ENCODE results near the gene SUPT4H1. TPM values are rescaled to one million over a fixed set of nuclear protein-coding genes. Genes with fewer than 3 reads are reported as not detected.

The SUPT4H1 gene
- total RNA-seq, 1 experiment from 2014 or later = 109 TPM

GRCh38 chr17:58388302-58389190 lies 36.5 kb upstream of the SUPT4H1 start:
- H2AFZ ChIP-seq (ENCODE audit: low read length) = no peak overlapping the region
- Mint-ChIP-seq H3K9me3 (no peaks in the 10 kb centered on the region), H3K4me1 (peaks cover 29 to 32% of the 10 kb centered on the region in 2 experiments), H3K27me3 (ENCODE audit: low read depth) (peaks cover 9% of the 10 kb centered on the region), H3K27ac (no peak overlapping the region; a peak in 1 of 7 replicates), H3K4me3 (peak overlapping the region; percentile 13 to 43), H3K36me3 (ENCODE audit: insufficient read depth in 1 of 3, low read depth in 3 of 3) (no peaks in the 10 kb centered on the region)
- H2AK5ac ChIP-seq (ENCODE audit: insufficient read length, low read length) = no peak overlapping the region
- H3K27ac ChIP-seq (ENCODE audit: insufficient read length, low read depth, low read length) = no peak overlapping the region
- H3K79me1 ChIP-seq (ENCODE audit: insufficient read depth, low read depth, low read length, poor library complexity, severe bottlenecking) = no peaks in the 10 kb centered on the region
- TF ChIP-seq CTCF (conservative IDR thresholded peaks at IDR 0.05) = no peak
- H3K14ac ChIP-seq (ENCODE audit: insufficient read depth, low read length) = no peak overlapping the region
- H4K8ac ChIP-seq (replicated peaks; ENCODE audit: insufficient read length, low read depth, low read length) = no peak overlapping the region
- no peak overlapping the region for H3K9ac ChIP-seq (ENCODE audit: extremely low read depth, insufficient read length, low read length)
- no peak overlapping the region for H3K18ac ChIP-seq (ENCODE audit: insufficient read length, low read depth, low read length)
- H2BK15ac ChIP-seq (ENCODE audit: low read depth, low read length) = no peak overlapping the region
- H3K9me3 ChIP-seq (ENCODE audit: control insufficient read depth, low read depth, low read length) = no peaks in the 10 kb centered on the region
- H4K20me1 ChIP-seq (ENCODE audit: control insufficient read depth, insufficient read depth, insufficient read length) = no peaks in the 10 kb centered on the region
- H2BK120ac ChIP-seq (ENCODE audit: low read depth, low read length, poor library complexity, severe bottlenecking) = no peak overlapping the region
- no peak overlapping the region for H4K91ac ChIP-seq (ENCODE audit: insufficient read length, low read depth, low read length)
- no peak overlapping the region for H3T11ph ChIP-seq (ENCODE audit: low read length)
- H4K5ac ChIP-seq (ENCODE audit: insufficient read length, low read depth, low read length) = no peak overlapping the region
- H3K4me2 ChIP-seq (ENCODE audit: insufficient read depth, insufficient read length, low read length) = peak overlapping the region; percentile 14
- no peak overlapping the region for H3K56ac ChIP-seq (ENCODE audit: insufficient read length, low read depth, low read length)
- H3K79me2 ChIP-seq (ENCODE audit: insufficient read depth, low read length) = no peaks in the 10 kb centered on the region
- peaks cover 9% of the 10 kb centered on the region for H3K4me1 ChIP-seq (ENCODE audit: insufficient read depth, low read length)
- no peak overlapping the region for H3K23ac ChIP-seq (ENCODE audit: insufficient read length, low read depth, low read length)
- no peak overlapping the region for H2BK5ac ChIP-seq (ENCODE audit: insufficient read length, low read length)
- H3K27me3 ChIP-seq (ENCODE audit: insufficient read depth, low read length) = no peaks in the 10 kb centered on the region
- no peaks in the 10 kb centered on the region for H3K23me2 ChIP-seq (ENCODE audit: insufficient read length, low read depth, low read length, poor library complexity, severe bottlenecking)
- no peak overlapping the region for H2BK20ac ChIP-seq (ENCODE audit: low read depth, low read length, poor library complexity, severe bottlenecking)
- WGBS (ENCODE audit: extremely low coverage, insufficient read length, low lambda C conversion rate) = no CpG with 5 or more reads among the region's 3 CpGs
- no peak for DNase-seq
- no peak overlapping the region for H3K4ac ChIP-seq (ENCODE audit: low read depth, low read length)
- H2BK12ac ChIP-seq (ENCODE audit: insufficient read length, low read depth, low read length) = no peak overlapping the region

Data from H9 (cell line).